Measurements from ENCODE around the gene PAPSS2. TPM values are rescaled to one million over a fixed set of nuclear protein-coding genes. Genes with fewer than 3 reads are reported as not detected.

Gene PAPSS2
- total RNA-seq, 1 donor from 2014 or later = 4.7 TPM

GRCh38 chr10:87623191-87623590, 36.5 kb upstream of the PAPSS2 start:
- no peak overlapping the region for H3K27ac Mint-ChIP-seq (ENCODE audit: unreplicated experiment)

GRCh38 chr10:87625661-87626060, 34.0 kb upstream of the PAPSS2 start:
- H3K36me3 Mint-ChIP-seq (ENCODE audit: unreplicated experiment) = no peaks in the 10 kb centered on the region
- no peaks in the 10 kb centered on the region for H3K9me3 Mint-ChIP-seq (ENCODE audit: unreplicated experiment)
- TF ChIP-seq CTCF (IDR thresholded peaks at IDR 0.05; ENCODE audit: partially characterized antibody, unreplicated experiment) = no peak
- no peak for DNase-seq
- H3K27me3 Mint-ChIP-seq (ENCODE audit: unreplicated experiment) = no peaks in the 10 kb centered on the region
- H3K4me1 Mint-ChIP-seq (ENCODE audit: low read depth, unreplicated experiment) = no peaks in the 10 kb centered on the region
- no peak overlapping the region for H3K27ac Mint-ChIP-seq (ENCODE audit: unreplicated experiment)
- no peak overlapping the region for H3K4me3 Mint-ChIP-seq (ENCODE audit: unreplicated experiment)

More at GRCh38 chr10:87623191-87623590, 36.5 kb upstream of the PAPSS2 start:
- TF ChIP-seq CTCF (IDR thresholded peaks at IDR 0.05; ENCODE audit: partially characterized antibody, unreplicated experiment) = no peak
- DNase-seq = no peak
- no peaks in the 10 kb centered on the region for H3K36me3 Mint-ChIP-seq (ENCODE audit: unreplicated experiment)
- no peak overlapping the region for H3K4me3 Mint-ChIP-seq (ENCODE audit: unreplicated experiment)
- no peaks in the 10 kb centered on the region for H3K9me3 Mint-ChIP-seq (ENCODE audit: unreplicated experiment)
- H3K4me1 Mint-ChIP-seq (ENCODE audit: low read depth, unreplicated experiment) = peaks cover 10% of the 10 kb centered on the region
- H3K27me3 Mint-ChIP-seq (ENCODE audit: unreplicated experiment) = peaks cover 3% of the 10 kb centered on the region

- Mint-ChIP-seq H3K36me3 (ENCODE audit: unreplicated experiment) (no peaks in the 10 kb centered on the region), H3K27me3 (ENCODE audit: unreplicated experiment) (no peaks in the 10 kb centered on the region), H3K4me3 (ENCODE audit: unreplicated experiment) (no peak overlapping the region), H3K9me3 (ENCODE audit: unreplicated experiment) (peaks cover 2% of the 10 kb centered on the region), H3K4me1 (ENCODE audit: low read depth, unreplicated experiment) (no peaks in the 10 kb centered on the region), H3K27ac (ENCODE audit: unreplicated experiment) (no peak overlapping the region)
- no peak for TF ChIP-seq CTCF (IDR thresholded peaks at IDR 0.05; ENCODE audit: partially characterized antibody, unreplicated experiment)
- no peak for DNase-seq
Measured at GRCh38 chr10:87626422-87626892, 33.2 kb upstream of the PAPSS2 start.

GRCh38 chr10:87630171-87630570, 29.5 kb upstream of the PAPSS2 start:
- no peak overlapping the region for H3K4me3 Mint-ChIP-seq (ENCODE audit: unreplicated experiment)

GRCh38 chr10:87632454-87632853, 27.2 kb upstream of the PAPSS2 start:
- H3K4me3 Mint-ChIP-seq (ENCODE audit: unreplicated experiment) = no peak overlapping the region
- no peaks in the 10 kb centered on the region for H3K4me1 Mint-ChIP-seq (ENCODE audit: low read depth, unreplicated experiment)
- H3K36me3 Mint-ChIP-seq (ENCODE audit: unreplicated experiment) = no peaks in the 10 kb centered on the region

More at GRCh38 chr10:87630171-87630570, 29.5 kb upstream of the PAPSS2 start:
- Mint-ChIP-seq H3K9me3 (ENCODE audit: unreplicated experiment) (peaks cover 3% of the 10 kb centered on the region), H3K4me1 (ENCODE audit: low read depth, unreplicated experiment) (no peaks in the 10 kb centered on the region), H3K36me3 (ENCODE audit: unreplicated experiment) (no peaks in the 10 kb centered on the region), H3K27me3 (ENCODE audit: unreplicated experiment) (no peaks in the 10 kb centered on the region), H3K27ac (ENCODE audit: unreplicated experiment) (no peak overlapping the region)
- TF ChIP-seq CTCF (IDR thresholded peaks at IDR 0.05; ENCODE audit: partially characterized antibody, unreplicated experiment) = no peak
- no peak for DNase-seq

More at GRCh38 chr10:87632454-87632853, 27.2 kb upstream of the PAPSS2 start:
- peaks cover 3% of the 10 kb centered on the region for H3K9me3 Mint-ChIP-seq (ENCODE audit: unreplicated experiment)
- H3K27me3 Mint-ChIP-seq (ENCODE audit: unreplicated experiment) = no peaks in the 10 kb centered on the region
- no peak for TF ChIP-seq CTCF (IDR thresholded peaks at IDR 0.05; ENCODE audit: partially characterized antibody, unreplicated experiment)
- no peak overlapping the region for H3K27ac Mint-ChIP-seq (ENCODE audit: unreplicated experiment)
- no peak for DNase-seq
